CD4-positive, alpha-beta T cell treated with Interleukin-1 beta for 1 hour (primary cell): ENCODE data around the gene TLR10.

Experiments used
- DNase-seq, 2 donors: peaks; one replicate each; pipeline ENCODE4 v3.0.0-alpha.2; 2020 to 2022

The TLR10 gene

DNA sequence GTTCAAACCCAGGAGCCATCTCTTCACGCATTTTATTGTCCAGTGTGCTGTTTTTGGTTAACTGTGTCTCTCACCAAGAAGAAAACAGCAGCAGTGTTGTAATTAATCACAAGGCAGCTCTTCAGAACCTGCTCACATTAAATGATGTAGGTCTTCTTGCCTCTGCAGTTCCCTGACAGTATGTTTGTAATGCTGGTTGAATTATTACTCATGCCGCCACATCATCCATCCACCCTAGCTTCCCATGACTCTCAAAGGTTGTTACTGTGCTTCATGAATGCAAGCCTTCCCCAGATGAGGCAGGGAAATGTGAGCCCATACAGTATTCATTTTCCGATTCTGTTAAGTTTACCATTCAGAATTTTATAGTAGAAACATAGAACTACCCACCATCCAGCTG is 17.4 kb downstream of the TLR10 start:
- DNase-seq = no peak

DNA sequence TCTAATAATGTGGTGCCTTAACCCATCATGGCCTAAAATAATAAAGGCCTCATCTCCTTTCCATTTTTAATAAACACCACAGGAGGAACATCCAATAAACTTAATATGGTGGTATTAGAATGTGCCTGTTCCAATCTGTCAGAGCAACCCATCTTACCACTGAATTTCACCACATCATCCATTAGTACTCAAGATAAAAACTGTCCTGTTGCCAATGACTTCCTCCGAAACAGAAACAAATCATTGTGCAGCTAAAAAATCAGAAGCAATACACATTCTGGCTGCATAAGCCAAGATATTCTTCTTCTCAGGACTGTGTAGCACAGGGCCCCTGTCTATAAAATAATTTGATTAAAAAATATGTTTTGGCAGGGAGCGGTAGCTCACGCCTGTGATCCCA is 18.5 kb downstream of the TLR10 start:
- no peak for DNase-seq

DNA sequence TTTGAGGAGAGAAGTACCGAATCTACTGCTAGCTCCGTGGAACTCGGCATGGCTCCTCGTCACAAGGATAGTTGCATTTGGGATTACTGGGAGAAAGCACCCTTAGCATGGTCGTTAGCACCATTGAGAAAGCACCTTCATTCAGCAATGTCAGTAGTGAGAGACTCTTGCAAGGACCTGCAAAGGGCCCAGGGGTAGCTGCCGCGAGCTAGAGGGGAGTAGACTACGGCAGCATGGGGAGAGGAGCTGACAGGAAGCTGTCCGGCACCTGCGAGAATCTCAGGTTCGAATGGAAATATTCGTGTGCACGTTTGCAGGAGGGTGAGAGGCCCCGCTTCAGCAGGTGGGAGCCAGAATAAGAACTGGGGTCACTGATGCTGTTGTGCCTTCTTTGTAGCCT is 20.2 kb downstream of the TLR10 start:
- no peak for DNase-seq

DNA sequence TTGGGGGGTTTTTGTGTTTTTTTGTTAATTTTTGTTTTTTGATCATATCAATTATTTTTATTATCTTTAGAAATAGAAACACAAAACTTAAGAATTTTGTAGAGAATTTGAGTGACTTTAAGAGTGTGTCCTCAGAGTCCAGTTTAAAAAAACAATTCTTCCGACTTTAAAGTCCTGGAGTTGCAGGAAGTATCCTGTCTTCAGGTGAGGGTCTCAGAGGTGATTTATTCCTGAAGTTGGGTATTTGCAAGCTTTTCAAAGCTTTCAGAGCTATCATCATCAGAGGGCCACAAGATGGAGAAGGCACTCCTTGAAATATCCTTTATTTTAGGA is 23.0 kb downstream of the TLR10 start:
- DNase-seq = no peak

DNA sequence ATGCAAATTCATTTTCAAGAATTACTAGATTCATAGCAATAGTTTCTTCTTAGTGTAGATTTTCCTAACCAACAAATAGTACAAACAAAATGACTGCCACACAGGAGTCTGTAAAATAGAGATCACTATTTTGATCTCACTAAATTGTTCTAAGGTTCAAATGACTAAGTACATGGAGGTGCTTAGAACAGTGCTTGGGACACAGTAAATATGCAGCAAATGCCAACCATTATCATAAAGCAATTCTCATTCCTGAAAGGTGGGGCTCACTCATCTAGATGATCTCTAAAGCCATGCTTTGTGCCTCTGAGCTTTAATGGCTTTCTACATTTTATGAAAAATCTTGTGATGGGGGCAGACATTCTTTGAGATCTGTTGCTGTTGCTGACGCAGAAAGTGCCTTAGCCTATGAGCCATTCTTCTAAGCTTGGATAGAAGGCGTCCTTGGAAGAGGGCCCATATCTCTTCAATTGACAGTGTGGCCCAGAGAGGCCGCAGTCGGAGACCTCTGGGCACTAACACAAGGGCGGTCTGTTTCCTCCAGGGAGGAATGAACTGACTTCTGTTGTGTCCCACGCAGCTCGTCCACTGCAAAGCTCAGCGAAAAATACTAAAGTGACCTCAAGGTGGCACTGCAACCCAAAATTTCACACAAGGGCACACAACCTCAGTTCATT is 23.5 kb downstream of the TLR10 start:
- DNase-seq = peak; percentile 52 to 69

DNA sequence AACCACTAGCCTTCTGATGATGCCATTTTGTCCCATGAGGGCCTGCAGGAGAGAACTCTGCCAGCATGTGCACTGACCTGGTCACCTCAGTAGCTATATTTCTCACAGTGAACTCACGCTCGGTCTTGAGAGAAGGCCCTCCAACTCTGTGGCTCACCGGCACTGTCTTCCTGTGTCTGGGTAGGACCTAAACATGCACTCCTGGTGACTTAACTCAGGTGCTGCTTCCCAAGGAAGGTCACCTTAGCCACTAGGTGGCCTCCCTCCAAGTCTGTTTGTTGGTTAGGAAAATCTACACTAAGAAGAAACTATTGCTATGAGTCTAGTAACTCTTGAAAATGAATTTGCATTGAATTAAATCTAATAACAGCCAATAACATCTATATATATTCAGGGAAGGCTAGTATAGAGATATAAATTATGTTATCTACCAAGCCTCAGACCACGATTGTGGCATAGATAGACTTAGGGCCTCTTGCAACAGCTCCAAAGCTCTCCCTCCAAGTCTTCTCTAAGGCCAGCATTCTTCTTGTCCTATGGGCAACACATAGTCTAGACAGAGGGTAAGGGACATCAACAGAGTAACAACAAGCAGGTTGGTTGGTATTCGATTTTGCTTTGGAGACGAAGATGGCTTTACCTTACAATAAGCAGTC is 24.7 kb downstream of the TLR10 start:
- no peak for DNase-seq

DNA sequence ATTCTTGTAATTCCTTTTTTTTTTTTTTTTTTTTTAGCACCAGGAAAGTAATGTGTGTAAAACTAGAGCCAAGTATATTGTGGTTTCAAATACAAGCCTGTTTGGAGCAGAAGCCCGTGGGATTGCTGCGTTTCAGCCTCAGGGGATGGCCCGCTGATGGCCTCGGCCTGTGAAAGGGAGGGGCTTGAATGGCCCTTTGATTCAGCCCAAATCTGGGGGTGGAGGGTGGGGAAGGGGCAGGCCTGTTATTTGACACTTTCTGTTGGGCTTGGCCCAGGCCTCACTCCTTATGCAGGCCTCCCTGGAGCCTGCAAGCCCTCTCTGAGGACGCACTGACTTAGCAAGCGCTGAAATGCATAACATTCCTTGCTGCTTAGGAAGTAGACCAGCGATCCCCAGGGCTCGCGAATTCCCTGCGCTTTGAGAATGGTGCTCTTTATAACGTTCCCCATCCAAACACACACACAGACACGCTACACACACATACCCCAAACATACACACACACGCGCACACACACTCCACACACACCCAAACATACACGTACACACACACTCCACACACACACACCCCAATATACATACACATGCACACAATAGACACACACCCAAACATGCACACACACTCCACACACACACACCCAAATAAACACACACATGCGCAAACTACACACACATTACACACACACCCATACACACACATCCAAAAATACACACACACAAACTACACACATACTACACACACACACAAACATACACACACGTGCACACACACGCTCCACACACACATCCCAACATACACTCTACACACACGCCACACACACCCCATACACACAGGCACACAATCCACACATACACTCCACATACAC is 29.6 kb downstream of the TLR10 start:
- no peak for DNase-seq

DNA sequence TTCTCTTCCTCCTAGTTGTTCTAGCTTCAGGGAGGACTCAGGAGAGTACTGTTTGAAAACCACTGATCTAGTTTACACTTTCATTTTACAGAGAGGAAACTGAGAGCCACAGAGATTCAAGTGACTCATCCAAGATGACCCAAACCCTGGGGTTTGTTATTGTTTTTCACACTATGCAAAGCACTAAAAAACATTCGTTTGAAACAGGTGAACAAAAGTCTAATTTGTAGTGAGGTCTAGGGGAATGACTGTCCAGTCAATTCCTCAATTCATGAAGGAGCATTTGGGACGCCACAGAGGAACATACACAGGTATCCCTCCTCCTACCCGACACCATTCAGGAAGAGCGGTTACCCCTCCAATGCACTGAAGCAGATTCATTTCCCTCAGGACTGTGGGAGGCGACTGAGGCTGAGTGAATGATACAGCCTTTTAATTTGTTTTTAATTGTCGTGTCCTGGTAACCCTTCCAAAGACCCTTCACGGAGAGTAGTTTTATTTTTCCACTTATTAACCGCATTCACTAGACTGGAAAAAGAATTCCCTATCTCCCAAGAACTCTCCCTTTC is 30.3 kb downstream of the TLR10 start:
- no peak for DNase-seq

DNA sequence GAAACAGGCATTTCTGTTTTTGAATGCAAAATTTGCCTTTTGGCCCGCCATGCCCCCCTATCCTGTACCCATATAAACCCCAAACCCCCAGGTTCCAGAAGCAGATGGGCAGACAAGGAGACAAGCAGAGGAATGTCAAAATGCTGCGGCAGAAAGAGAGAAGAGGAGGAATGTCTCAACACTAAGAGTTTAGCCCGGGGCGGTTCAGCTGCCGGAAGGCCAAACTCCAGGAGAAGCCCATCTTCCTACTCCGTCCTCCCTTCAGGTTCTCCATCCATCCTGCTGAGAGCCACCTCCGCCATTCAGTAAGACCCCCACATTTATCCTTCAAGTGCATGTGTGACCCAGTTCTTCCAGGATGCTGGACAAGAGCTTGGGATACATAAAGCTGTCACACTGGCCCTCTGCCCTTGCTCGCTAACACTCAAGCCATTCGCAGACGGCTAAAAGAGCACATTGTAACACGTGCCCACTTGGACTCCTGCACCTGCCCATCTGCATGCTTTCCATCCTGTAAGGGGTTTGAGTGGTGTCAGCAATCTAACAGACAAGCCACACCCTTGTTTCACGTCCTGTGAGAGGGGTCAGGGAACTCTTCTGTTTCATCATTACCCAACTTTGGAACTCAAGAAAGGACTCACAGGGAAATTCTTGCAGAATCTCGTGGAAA is 31.3 kb downstream of the TLR10 start:
- no peak for DNase-seq

DNA sequence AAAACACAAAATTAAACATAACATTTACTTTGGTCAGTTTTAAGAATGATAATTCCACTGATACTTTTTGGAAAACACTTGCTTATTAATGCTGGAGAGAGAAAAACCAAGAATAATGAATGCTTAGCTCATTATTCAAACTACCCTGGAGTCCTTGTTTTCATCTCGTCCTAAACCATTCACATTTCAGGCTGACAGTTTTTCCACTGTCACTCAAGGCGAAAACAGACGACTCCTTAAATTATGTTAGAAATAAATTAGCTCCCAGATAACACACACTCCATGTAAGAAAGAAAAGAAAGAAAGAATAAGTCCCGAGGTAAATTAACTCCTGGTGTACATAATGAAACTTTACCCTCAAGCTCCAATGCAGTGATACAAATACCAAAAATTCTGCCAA is 33.5 kb downstream of the TLR10 start:
- DNase-seq = no peak

DNA sequence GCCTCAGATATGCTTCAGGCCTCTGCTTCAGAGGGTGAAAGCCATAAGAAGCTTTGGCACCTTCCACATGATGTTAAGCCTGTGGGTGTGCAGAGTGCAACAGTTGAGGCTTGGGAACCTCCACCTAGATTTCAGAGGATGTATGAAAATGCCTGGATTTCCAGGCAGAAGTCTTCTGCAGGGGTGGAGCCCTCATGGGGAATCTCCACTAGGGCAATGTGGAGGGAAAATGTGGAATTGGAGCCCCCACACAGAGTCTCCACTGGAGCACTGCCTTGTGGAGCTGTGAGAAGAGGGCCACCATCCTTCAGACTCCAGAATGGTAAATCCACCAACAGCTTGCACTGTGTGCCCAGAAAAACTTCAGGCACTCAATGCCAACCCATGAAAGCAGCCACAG is 35.2 kb downstream of the TLR10 start:
- no peak for DNase-seq

DNA sequence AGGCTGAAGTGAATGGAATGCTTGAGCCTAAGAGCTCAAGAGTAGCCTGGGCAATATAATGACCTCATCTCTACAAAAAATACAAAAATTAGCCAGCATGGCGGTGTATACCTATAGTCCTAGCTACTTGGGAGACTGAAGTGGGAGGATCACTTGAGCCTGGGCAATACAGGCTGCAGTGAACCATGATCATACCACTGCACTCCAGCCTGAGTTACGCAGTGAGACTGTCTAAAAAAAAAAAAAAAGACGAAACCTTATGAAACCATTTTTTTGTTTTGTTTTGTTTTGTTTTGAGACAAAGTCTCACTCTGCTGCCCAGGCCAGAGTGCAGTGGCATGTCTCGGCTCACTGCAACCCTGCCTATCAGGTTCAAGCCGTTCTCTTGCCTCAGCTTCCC is 36.9 kb downstream of the TLR10 start:
- no peak for DNase-seq

DNA sequence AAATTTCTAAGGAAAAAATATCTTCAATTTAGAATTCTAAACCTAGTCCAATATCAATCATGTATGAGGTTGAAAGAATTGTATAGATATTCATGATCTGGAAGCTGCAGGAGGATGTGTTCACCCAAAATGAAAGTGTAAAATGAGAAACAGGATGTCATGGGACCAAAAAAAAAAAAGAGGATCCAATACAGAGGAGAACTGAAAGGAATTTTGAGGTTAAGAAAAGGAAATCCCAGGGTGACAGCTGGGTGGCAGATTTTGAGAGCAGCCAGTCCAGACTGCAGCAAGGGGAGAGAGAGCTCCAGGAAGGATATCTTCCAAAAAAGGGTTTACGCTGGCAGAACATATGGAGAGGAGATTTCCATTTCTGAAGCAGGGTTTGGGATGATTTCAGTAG is 38.9 kb downstream of the TLR10 start:
- no peak for DNase-seq

DNA sequence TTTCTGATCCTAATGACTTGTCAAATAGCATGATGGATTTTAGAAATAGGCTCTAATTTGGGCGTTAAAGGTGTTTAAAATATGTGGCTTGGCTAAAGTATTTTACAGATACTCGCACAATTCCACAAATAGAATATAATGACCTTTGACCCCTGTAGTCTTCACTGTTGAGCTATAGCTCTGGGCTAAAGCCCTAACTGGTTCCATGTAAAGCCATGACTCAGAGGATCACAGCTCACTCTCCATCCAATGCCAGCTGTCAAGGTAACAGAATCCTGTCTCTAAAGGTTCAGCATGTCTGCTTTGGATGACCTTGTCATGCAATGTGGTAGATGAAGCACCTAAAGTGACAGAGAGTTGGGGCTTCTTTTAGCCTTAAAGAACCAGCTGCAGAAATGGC is 42.5 kb downstream of the TLR10 start:
- DNase-seq = no peak

DNA sequence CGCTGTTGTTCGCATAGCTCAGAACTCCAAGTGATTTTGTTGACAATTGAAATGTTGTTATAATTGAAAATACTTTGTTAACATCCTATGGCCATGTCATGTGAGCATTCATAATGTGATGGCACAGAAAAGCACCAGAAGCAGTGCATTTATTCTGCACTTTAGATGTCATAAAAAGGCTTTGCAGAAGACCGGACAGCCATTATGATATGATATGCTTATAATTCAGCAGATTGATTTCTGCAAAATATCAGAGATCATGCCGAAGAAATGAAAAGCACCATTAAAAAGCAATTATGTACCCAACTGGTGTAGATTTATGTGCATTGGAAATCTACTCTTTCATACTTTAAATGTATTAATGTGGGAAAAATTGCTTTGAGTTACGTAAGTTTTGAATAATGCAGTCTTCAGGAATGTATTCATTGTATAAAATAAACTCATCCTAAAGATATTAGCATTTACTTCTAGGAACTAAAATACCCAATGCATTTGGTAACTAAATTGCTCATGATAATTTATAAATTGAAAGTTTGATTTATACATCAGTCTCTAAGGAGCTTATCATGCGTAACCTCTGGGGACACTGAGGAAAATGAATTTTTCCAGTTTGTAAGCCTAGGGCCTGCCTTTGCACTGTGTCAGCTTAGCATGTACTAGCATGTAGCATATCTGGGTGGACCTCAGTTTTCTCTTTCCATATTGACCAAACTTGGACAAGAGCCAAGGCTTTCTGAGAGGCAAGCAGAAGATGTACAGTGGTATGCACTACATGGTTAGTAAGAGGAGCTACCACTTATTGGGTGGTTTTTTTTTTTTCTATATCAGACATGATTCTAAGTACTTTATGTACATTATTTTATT is 43.6 kb downstream of the TLR10 start:
- no peak for DNase-seq

DNA sequence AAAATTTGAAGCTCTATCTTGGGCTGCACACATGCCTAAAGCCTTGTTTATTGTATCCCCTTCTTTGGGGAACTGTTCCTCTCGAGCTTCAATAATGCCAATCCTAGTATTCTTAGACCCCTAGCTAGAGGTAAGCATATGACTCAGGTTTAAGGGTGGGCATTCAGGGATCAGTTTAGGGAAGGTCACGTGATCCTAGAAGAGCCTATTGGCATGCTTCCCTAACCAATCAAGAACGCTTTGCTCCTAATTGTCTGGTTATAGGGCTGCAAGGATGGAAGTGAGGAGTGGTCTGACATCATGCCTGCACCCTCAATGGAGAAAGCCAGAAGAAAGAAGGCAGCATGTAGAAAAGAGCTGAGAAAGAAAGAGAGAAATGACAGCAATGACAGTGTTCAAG is 46.9 kb downstream of the TLR10 start:
- no peak for DNase-seq

DNA sequence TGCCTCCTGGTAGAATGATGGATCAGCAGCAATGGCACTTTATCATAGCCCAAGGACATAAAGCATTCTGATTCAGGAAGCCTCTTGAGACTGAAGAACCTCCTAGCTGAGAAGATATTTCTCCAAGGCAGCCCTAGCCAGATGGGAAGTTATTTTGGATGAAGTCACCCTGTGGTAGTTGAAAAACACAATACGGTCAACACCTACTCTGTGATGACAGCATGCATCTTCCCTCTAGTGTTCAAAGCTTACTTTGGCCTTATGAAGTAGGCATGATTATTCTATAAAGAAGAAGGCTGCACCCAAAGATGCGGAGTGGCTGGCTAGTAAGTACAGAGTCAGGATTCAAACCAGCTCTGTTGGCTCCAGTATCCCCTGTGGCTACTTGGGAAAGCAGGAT is 47.9 kb downstream of the TLR10 start:
- DNase-seq = no peak

DNA sequence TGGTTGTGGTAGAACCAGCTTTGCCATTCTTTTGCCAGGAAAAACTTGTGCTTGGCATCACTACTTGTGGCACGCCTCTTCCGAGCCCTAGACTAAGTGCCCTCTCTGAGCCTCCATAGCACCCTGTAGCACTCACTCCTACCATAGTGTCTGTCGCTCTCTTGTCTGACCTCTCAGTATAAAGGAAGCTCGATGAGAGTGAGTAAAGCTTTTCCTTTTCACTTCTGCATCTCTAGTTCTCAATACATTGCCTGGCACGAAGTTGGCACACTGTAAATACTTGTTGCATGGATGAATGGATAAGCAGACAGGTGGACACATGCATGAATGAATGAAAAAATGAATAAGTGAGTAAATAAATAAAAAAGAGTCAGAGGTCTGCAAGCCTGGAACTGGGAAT is 48.3 kb downstream of the TLR10 start:
- DNase-seq = no peak

DNA sequence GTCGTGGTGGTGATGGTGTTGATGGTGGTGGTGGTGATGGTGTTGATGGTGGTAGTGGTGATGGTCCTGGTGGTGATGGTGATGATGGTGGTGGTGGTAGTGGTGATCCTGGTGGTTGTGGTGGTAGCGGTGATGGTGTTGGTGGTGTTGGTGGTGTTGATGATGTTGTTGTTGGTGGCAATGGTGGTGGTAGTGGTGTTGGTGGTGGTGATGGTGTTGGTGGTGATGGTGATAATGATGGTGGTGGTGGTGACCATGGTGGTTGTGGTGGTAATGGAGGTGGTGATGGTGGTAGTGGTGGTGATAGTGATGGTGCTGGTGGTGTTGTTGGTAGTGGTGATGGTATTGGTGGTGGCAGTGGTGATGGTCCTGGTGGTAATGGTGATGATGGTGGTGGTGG is 49.1 kb downstream of the TLR10 start:
- DNase-seq = no peak

DNA sequence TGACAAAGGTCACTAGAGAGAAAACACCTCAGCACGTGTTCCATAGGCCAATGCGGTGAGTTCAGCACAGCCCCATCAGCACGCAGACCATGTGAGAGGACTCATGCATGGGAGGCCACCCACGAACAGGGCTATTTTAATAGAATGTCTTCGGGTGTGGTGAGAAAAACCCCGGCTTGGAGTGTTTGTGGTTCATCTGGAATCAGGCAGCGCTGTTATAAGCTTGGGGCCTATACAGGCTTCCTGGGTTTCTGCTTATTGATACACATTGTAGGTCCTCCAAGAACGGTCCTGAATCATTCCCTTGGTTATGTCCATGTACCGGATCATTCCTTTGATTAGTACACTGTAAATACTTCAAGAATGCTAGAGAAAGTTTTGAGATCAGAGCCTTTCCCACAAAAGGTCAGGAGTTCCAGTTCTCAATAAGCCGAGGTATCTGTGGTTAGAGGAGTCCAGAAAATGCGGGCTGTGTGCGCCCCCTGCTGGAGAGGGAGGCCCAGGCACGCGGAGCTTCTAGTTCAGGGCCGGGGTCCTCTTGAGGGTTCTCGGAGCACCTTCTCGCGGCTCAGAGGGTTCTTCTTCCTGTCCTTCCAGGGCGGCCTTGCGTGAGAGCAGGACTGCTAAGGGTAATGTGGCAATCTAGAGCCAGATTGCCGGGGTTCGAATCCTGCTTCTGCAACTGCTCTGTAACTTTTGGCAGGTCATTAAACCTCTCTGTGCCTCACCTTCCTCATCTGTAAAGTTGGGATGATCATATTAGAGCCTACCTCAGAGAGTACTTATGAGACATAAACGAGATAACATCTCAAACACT is 51.8 kb downstream of the TLR10 start:
- DNase-seq = peak; percentile 75 to 84

DNA sequence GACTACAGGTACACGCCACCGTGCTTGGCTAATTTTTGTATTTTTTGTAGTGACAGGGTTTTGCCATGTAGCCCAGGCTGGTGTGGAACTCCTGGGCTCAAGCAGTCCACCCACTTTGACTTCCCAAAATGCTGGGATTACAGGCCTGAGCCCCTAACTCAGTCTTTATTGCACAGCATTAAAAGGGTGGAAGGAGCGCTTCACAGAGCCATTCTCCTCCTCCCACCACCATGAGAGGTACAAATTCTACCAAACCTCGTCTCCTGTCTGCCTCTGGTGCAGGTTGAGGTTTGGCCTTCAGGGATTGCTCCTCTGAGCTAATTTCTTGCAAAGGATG is 52.3 kb downstream of the TLR10 start:
- DNase-seq = no peak
